H9 (cell line): ENCODE measurements around the gene NELFCD. TPM values are rescaled to one million over a fixed set of nuclear protein-coding genes. Genes with fewer than 3 reads are reported as not detected.

Experiments
- DNase-seq: peaks from one replicate; pipeline ENCODE4 v3.0.0-alpha.2; 2017
- H2AFZ ChIP-seq: one replicate; pipeline ENCODE4 v1.6.1; 2013; ENCODE audit warnings: mild to moderate bottlenecking, low read length, control low read depth, moderate library complexity
- H2AK5ac ChIP-seq: 2 replicates; pipeline ENCODE4 v1.6.1; 2013; ENCODE audit warnings: low read length, control low read depth, mixed read lengths; ENCODE audit not compliant: insufficient read length
- H2BK120ac ChIP-seq: one replicate; pipeline ENCODE4 v1.6.1; 2013; ENCODE audit warnings: low read depth, mild to moderate bottlenecking, low read length, control low read depth, inconsistent platforms; ENCODE audit not compliant: poor library complexity, severe bottlenecking
- H2BK12ac ChIP-seq: 2 replicates; pipeline ENCODE4 v1.6.1; 2013; ENCODE audit warnings: low read length, control low read depth, mixed read lengths, low read depth; ENCODE audit not compliant: insufficient read length
- H2BK15ac ChIP-seq: 2 replicates; pipeline ENCODE4 v1.6.1; 2013; ENCODE audit warnings: low read depth, low read length, control low read depth
- H2BK20ac ChIP-seq: one replicate; pipeline ENCODE4 v1.6.1; 2013; ENCODE audit warnings: low read depth, mild to moderate bottlenecking, low read length, control low read depth, inconsistent platforms; ENCODE audit not compliant: poor library complexity, severe bottlenecking
- H2BK5ac ChIP-seq: 2 replicates; pipeline ENCODE4 v1.6.1; 2013; ENCODE audit warnings: low read length, control low read depth, mixed read lengths; ENCODE audit not compliant: insufficient read length
- H3K14ac ChIP-seq: 2 replicates; pipeline ENCODE4 v1.6.1; 2013; ENCODE audit warnings: low read length, control low read depth; ENCODE audit not compliant: insufficient read depth
- H3K18ac ChIP-seq: 2 replicates; pipeline ENCODE4 v1.6.1; 2013; ENCODE audit warnings: low read depth, mild to moderate bottlenecking, mixed read lengths, low read length, control low read depth; ENCODE audit not compliant: insufficient read length
- H3K23ac ChIP-seq: 2 replicates; pipeline ENCODE4 v1.6.1; 2013; ENCODE audit warnings: low read length, control low read depth, mixed read lengths, low read depth; ENCODE audit not compliant: insufficient read length
- H3K23me2 ChIP-seq: 2 replicates; pipeline ENCODE4 v1.6.1; 2013; ENCODE audit warnings: low read depth, mild to moderate bottlenecking, mixed read lengths, low read length, control low read depth; ENCODE audit not compliant: insufficient read length, poor library complexity, severe bottlenecking
- H3K27ac ChIP-seq: 2 replicates; pipeline ENCODE4 v1.5.1; 2013; ENCODE audit warnings: low read length, control low read depth, mixed read lengths, low read depth; ENCODE audit not compliant: insufficient read length
- H3K27me3 ChIP-seq: 2 replicates; pipeline ENCODE4 v1.6.1; 2013; ENCODE audit warnings: low read length, control low read depth, inconsistent platforms; ENCODE audit not compliant: insufficient read depth
- H3K4ac ChIP-seq: 2 replicates; pipeline ENCODE4 v1.6.1; 2013; ENCODE audit warnings: low read depth, mild to moderate bottlenecking, control low read depth, inconsistent platforms, low read length, moderate library complexity
- H3K4me1 ChIP-seq: 2 replicates; pipeline ENCODE4 v1.6.1; 2013; ENCODE audit warnings: low read length, control low read depth, inconsistent platforms; ENCODE audit not compliant: insufficient read depth
- H3K4me2 ChIP-seq: 2 replicates; pipeline ENCODE4 v1.6.1; 2013; ENCODE audit warnings: low read length, control low read depth, mixed read lengths; ENCODE audit not compliant: insufficient read length, insufficient read depth
- H3K56ac ChIP-seq: 2 replicates; pipeline ENCODE4 v1.6.1; 2013; ENCODE audit warnings: low read depth, mild to moderate bottlenecking, mixed read lengths, low read length, control low read depth; ENCODE audit not compliant: insufficient read length
- H3K79me1 ChIP-seq: 2 replicates; pipeline ENCODE4 v1.6.1; 2013; ENCODE audit warnings: low read depth, mild to moderate bottlenecking, moderate library complexity, low read length, control low read depth, inconsistent platforms; ENCODE audit not compliant: insufficient read depth, poor library complexity, severe bottlenecking
- H3K79me2 ChIP-seq: 2 replicates; pipeline ENCODE4 v1.6.1; 2013; ENCODE audit warnings: low read length, control low read depth, inconsistent platforms; ENCODE audit not compliant: insufficient read depth
- H3K9ac ChIP-seq: 2 replicates; pipeline ENCODE4 v1.6.1; 2013; ENCODE audit warnings: low read length, control low read depth, mixed read lengths; ENCODE audit not compliant: insufficient read length; ENCODE audit errors: extremely low read depth
- H3K9me3 ChIP-seq: one replicate; pipeline ENCODE4 v1.6.1; 2013; ENCODE audit warnings: low read depth, low read length, inconsistent platforms; ENCODE audit not compliant: control insufficient read depth
- H3T11ph ChIP-seq: one replicate; pipeline ENCODE4 v1.6.1; 2013; ENCODE audit warnings: mild to moderate bottlenecking, low read length, control low read depth, inconsistent platforms
- H4K20me1 ChIP-seq: one replicate; pipeline ENCODE4 v1.6.1; 2013; ENCODE audit not compliant: control insufficient read depth, insufficient read length, insufficient read depth
- H4K5ac ChIP-seq: 2 replicates; pipeline ENCODE4 v1.6.1; 2013; ENCODE audit warnings: low read depth, mild to moderate bottlenecking, mixed read lengths, low read length, control low read depth; ENCODE audit not compliant: insufficient read length
- H4K8ac ChIP-seq: replicated peaks from 2 replicates; pipeline ENCODE4 v1.6.1; 2013; ENCODE audit warnings: low read length, control low read depth, mixed read lengths, low read depth; ENCODE audit not compliant: insufficient read length
- H4K91ac ChIP-seq: 2 replicates; pipeline ENCODE4 v1.6.1; 2013; ENCODE audit warnings: low read depth, mild to moderate bottlenecking, moderate library complexity, mixed read lengths, low read length, control low read depth; ENCODE audit not compliant: insufficient read length
- H3K27ac Mint-ChIP-seq, 3 experiments: 2 replicates in 2 of 3; 3 replicates in 1 of 3; pipeline ENCODE4 v1.8.0; 2020 to 2021; ENCODE audit warnings: mixed read lengths in 3 of 3, mild to moderate bottlenecking in 1 of 3, moderate library complexity in 1 of 3
- H3K27me3 Mint-ChIP-seq: 2 replicates; pipeline ENCODE4 v1.8.0; 2021; ENCODE audit warnings: low read depth, mild to moderate bottlenecking, moderate library complexity, mixed read lengths
- H3K36me3 Mint-ChIP-seq, 3 experiments: 2 replicates in 2 of 3; 3 replicates in 1 of 3; pipeline ENCODE4 v1.8.0; 2020 to 2021; ENCODE audit warnings: low read depth in 3 of 3, mixed read lengths in 3 of 3; ENCODE audit not compliant: insufficient read depth in 1 of 3
- H3K4me1 Mint-ChIP-seq, 2 experiments: 2 replicates each; pipeline ENCODE4 v1.8.0; 2020; ENCODE audit warnings: mixed read lengths in 2 of 2
- H3K4me3 Mint-ChIP-seq, 2 experiments: 2 replicates in 1 of 2; 3 replicates in 1 of 2; pipeline ENCODE4 v1.8.0; 2020 to 2021; ENCODE audit warnings: mild to moderate bottlenecking in 2 of 2, mixed read lengths in 2 of 2, moderate library complexity in 1 of 2
- H3K9me3 Mint-ChIP-seq, 2 experiments: 2 replicates in 1 of 2; 3 replicates in 1 of 2; pipeline ENCODE4 v1.8.0; 2020; ENCODE audit warnings: mild to moderate bottlenecking in 2 of 2, mixed read lengths in 2 of 2, moderate library complexity in 1 of 2
- WGBS: extraction: QIAGEN DNeasy Blood & Tissue Kit; methylation state at CpG from one replicate; pipeline ENCODE4 v1.1.7; 2013; ENCODE audit warnings: missing lambda C conversion rate, low lambda C conversion rate, mixed read lengths; ENCODE audit not compliant: insufficient read length; ENCODE audit errors: extremely low coverage; 5-methylcytosine and 5-hydroxymethylcytosine counted together
- total RNA-seq: library from RNA; stranded (reverse); gene quantifications from 2 replicates; pipeline ENCODE4 v1.2.1, GENCODE V29; 2021
- TF ChIP-seq, protein P1 (sequence below): fragments of 200-600 bp; sonication (generic); conservative IDR thresholded peaks from 3 replicates; pipeline ENCODE4 v1.8.0; 2021; ENCODE audit warnings: antibody characterized with exemption, mild to moderate bottlenecking

Gene NELFCD
- total RNA-seq, 1 experiment from 2014 or later, result 57.8 TPM

GRCh38 chr20:58986286-58986967, 5.4 kb downstream of the NELFCD start:
- peaks cover 18% of the 10 kb centered on the region in 2 experiments for H3K4me1 Mint-ChIP-seq

More at GRCh38 chr20:58986286-58986967, 5.4 kb downstream of the NELFCD start:
- Histone ChIP-seq H2BK5ac (no peak overlapping the region), H3K9ac (no peak overlapping the region), H3T11ph (no peak overlapping the region), H4K20me1 (no peaks in the 10 kb centered on the region), H2AFZ (no peak overlapping the region), H3K14ac (no peak overlapping the region), H2BK12ac (no peak overlapping the region), H4K5ac (no peak overlapping the region), H4K8ac (no peak overlapping the region), H3K23me2 (peaks cover 6% of the 10 kb centered on the region), H3K27ac (no peak overlapping the region), H3K23ac (no peak overlapping the region), H3K56ac (no peak overlapping the region), H2BK120ac (no peak overlapping the region), H3K27me3 (no peaks in the 10 kb centered on the region), H4K91ac (no peak overlapping the region), H3K18ac (no peak overlapping the region), H3K9me3 (no peaks in the 10 kb centered on the region), H2BK15ac (no peak overlapping the region), H3K4me2 (no peak overlapping the region), H2AK5ac (no peak overlapping the region), H3K4ac (no peak overlapping the region), H3K79me1 (peaks cover 4% of the 10 kb centered on the region), H3K79me2 (peaks cover 10% of the 10 kb centered on the region; the same call in 1 of the 2 replicates), H2BK20ac (no peak overlapping the region), H3K4me1 (no peaks in the 10 kb centered on the region; the same call in 1 of the 2 replicates)
- H3K36me3 Mint-ChIP-seq, result peaks cover 29 to 64% (median 60%) of the 10 kb centered on the region in 3 experiments
- H3K27me3 Mint-ChIP-seq, result no peaks in the 10 kb centered on the region
- no peak overlapping the region for H3K27ac Mint-ChIP-seq
- H3K9me3 Mint-ChIP-seq, result no peaks in the 10 kb centered on the region
- no peak for DNase-seq
- H3K4me3 Mint-ChIP-seq, result no peak overlapping the region
- WGBS, result no CpG with 5 or more reads among the region's 9 CpGs
- TF ChIP-seq, protein P1, sequence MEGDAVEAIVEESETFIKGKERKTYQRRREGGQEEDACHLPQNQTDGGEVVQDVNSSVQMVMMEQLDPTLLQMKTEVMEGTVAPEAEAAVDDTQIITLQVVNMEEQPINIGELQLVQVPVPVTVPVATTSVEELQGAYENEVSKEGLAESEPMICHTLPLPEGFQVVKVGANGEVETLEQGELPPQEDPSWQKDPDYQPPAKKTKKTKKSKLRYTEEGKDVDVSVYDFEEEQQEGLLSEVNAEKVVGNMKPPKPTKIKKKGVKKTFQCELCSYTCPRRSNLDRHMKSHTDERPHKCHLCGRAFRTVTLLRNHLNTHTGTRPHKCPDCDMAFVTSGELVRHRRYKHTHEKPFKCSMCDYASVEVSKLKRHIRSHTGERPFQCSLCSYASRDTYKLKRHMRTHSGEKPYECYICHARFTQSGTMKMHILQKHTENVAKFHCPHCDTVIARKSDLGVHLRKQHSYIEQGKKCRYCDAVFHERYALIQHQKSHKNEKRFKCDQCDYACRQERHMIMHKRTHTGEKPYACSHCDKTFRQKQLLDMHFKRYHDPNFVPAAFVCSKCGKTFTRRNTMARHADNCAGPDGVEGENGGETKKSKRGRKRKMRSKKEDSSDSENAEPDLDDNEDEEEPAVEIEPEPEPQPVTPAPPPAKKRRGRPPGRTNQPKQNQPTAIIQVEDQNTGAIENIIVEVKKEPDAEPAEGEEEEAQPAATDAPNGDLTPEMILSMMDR, result no peak
